D341Med (cell line): ENCODE measurements around the gene MMP20.
"Not testable (repeated sequence)": the region's sequence is repeated elsewhere in the genome, so short reads cannot be mapped to it uniquely, and the experiment has no call there.

Source experiments
- DNase-seq: peaks from one replicate; pipeline ENCODE4 v3.0.0; 2012; ENCODE audit warnings: low spot score

The MMP20 gene

GRCh38 chr11:102625177-102625576, at the start of gene MMP20:
TSS of gene MMP20 (minus strand) at chr11:102625332. CDS start at chr11:102625319, 13 bp downstream.
- no peak for DNase-seq

DNA sequence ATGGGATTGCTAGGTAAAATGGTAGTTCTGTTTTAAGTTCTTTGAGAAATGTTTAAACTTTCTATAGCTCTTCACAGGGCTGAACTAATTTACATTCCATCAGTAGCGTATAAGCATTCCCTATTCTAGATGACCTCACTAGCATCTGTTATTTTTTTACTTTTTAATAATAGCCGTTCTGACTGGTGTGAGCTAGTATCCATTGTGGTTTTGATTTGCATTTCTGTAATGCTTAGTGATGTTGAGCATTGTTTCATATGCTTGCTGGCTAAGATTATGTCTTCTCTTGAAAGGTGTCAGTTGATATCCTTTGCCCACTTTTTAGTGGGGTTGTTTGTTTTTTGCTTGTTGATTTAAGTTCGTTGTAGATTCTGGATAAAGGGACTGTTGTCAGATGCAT, 44.5 kb upstream of the MMP20 start:
- no peak for DNase-seq

- peak; percentile 59 for DNase-seq
Measured at GRCh38 chr11:102666331-102666957, 41.3 kb upstream of the MMP20 start.

- DNase-seq: no peak
Measured at GRCh38 chr11:102664001-102664752, 39.0 kb upstream of the MMP20 start.

GRCh38 chr11:102662607-102663006, 37.5 kb upstream of the MMP20 start:
- no peak for DNase-seq

DNA sequence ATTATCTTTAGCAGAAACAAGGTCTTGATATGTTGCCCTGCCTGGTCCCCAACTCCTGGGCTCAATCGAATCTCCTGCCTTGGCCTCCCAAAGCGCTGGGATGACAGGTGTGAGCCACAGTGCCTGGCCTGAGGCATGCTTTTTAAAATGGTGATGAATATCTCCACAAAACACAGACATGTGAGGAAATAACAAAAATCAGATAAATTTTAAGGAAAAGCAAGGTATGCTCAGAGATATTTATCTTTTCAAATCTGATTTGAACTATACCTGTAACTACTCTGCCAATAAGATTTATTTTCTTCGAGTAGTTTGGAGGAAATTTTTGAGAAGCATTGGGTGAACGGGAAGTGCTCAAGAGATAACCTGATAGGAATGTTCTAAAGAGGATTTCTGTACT, 35.9 kb upstream of the MMP20 start:
- no peak for DNase-seq

GRCh38 chr11:102656528-102656927, 31.4 kb upstream of the MMP20 start:
- no peak for DNase-seq

DNA sequence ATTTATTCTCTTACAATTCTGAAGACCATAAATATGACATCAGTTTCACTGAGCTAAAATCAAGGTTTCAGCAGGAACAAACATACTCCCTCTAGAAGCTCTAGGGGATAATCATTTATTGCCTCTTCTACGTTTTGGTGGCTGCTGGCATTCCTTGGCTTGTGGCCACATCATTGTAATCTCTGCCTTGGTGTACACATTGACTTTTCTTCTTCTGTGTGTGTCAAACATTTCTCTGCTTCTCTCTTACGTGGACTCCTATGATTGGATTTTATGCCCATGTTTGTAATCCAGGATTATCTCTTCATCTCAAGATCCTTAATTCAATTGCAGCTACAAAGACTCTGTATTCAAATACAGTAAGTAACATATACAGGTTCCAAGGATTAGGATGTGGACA, 30.4 kb upstream of the MMP20 start:
- no peak for DNase-seq

DNA sequence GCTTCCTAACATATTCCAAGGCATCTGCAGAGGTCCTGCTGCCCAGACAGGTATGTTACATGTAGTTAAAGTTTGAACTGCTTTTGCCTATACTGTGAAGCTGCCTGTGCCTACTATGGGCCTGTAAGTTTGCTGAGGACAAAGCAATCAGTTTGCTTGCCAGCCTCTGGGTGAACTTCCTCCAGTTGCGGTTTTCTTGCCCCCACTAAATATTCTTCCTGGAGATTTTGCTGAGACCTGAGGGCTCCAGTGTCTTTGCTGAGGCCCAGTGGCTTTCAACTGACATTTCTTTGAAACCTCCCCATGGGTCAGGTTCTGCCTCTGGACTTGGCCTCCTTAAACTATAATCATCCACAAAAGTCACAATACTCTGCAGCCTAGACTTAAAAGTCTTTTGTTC, 29.6 kb upstream of the MMP20 start:
- no peak for DNase-seq

DNA sequence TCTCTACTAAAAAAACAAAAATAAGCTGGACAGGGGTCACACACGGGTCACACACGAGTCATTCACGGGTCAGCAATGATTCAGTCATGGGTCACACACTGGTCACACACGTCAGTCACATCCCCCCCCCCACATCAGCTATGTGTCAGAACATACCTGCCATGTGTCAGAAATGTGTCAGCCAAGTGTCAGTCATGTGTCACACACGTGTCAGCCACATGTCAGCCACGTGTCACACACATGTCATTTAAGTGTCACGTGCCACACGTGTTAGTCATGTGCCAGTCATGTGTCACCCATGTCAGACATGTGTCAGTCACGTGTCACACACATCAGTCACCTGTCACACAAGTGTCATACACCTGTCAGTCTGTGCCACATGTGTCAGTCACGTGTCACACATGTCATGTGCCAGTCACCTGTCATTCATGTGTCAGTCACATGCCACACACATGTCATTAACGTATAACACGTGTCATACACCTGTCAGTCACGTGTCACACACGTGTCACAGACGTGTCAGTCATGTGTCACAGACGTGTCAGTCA, 28.7 kb upstream of the MMP20 start:
- no peak for DNase-seq

GRCh38 chr11:102647430-102647829, 22.3 kb upstream of the MMP20 start:
- DNase-seq: no peak

GRCh38 chr11:102643941-102644340, 18.8 kb upstream of the MMP20 start:
- DNase-seq: no peak

GRCh38 chr11:102640946-102641345, 15.8 kb upstream of the MMP20 start:
- no peak for DNase-seq

DNA sequence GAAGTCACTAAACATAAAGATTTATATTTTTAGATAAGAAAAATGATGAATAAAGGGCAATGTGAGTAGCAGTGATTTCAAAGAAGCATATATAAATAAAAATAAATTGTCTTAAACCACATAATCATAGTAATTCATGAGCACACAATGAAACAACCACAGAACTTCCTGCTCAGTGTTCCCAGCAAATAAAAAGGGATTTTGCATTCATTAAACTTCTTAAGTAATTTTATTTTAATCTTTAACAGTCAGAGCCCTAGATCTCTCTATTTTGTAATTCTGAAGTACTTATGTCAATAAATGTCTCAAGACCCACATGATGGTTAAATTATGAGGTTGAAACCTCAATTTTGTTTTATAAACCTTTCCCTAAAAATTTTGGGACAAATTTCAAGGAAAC, 14.5 kb upstream of the MMP20 start:
- DNase-seq: no peak

DNA sequence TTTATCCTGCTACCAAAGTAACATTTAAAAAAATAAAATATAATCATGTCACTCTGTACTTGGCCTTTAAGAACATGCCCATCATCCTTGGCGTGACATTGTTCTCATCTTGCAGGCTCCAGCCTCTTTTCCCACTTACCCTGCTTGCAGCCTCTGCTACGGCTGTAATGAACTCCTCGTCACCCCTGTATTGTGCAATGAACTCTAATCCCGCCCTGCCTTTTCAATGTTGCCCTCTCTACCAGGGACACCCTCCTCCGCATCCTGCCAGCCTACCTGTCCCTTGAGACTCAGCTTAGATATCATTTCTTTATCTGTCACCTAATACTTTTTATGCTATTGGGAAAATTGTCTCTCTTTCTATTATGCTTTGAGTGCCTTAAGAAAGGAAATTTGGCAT, 12.6 kb upstream of the MMP20 start:
- no peak for DNase-seq

GRCh38 chr11:102633385-102634026, 8.4 kb upstream of the MMP20 start:
- DNase-seq: no peak

DNA sequence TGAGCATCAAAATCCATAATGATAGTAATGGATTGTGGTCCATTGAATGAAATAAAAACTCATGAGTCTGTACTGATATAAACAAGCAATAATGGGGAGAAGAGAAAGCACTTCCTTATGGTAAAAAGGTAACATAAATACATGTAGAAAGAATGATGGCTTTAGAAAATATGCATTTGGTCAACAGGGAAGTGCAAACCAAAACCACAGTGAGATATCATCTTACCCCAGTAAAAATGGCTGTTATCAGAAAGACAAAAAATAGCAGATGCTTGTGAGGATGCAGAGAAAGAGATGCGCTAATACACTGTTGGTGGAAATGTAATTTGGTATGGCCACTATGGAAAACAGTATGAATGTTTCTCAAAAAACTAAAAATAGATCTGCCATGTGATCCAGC, 6.9 kb upstream of the MMP20 start:
- DNase-seq: no peak

GRCh38 chr11:102630598-102631448, 5.7 kb upstream of the MMP20 start:
- DNase-seq: no peak

DNA sequence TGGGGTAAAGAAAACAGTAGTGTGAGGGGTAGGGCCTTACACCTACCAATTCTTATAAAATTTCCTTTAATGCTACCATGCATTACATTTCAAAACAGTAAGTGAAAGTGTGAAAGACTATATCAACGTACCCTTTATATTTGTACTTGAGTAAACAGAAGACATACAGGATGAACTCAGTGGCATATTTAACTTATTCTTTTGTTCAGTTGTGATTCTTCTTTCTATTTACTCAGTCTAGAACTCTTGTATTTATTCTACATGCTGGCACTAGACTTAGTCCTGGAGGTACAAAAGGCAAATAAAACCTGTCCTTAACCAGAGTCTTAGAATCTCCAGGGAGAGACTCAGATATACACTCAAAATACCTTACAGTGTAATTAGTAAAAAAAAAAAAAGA, 4.8 kb upstream of the MMP20 start:
- DNase-seq: not testable (repeated sequence)

- DNase-seq: no peak
Measured at GRCh38 chr11:102626676-102627075, 1.5 kb upstream of the MMP20 start.

DNA sequence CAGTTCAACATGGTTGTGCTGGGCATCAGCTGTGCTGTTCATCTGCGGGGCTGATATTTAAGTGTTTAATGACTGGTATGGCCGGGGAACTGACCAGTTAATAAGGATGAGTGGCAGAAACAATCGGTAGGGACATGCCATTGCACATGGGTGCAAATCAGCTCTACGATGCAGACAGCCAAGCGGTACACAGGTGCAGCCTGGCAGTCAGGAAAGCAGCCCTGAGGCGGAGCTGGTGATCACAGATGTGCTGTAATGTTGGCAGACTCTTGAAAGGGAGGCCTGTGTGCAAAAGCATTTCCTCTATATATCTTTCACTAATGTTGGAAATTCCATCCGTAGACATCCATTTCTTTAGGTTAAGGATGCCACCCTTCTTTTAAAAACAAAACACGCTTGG, 1.1 kb downstream of the MMP20 start:
- DNase-seq: no peak

DNA sequence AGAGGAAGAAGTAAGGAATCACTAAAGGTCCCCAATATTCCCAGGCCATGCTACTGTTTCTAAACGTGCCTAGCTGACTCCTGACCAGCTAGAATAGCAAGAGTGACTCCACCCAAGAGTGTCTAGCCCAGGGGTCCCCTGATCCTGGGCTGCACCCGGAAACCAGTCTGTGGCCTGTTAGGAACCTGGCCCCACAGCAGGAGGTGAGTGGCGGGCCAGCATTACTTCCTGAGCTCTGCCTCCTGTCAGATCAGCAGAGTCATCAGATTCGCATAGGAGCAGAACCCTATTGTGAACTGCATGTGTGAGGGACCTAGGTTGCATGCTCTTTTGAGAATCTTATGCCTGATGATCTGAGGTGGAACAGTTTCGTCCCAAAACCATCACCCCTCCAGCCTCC, 2.0 kb downstream of the MMP20 start:
- DNase-seq: no peak
